ENCODE data around the gene SORCS3. TPM values are rescaled to one million over a fixed set of nuclear protein-coding genes. Genes with fewer than 3 reads are reported as not detected.

The SORCS3 gene
- total and polyA plus RNA-seq, 2 of the 4 experiments (the other 2 are of a cell fraction) = not detected

DNA sequence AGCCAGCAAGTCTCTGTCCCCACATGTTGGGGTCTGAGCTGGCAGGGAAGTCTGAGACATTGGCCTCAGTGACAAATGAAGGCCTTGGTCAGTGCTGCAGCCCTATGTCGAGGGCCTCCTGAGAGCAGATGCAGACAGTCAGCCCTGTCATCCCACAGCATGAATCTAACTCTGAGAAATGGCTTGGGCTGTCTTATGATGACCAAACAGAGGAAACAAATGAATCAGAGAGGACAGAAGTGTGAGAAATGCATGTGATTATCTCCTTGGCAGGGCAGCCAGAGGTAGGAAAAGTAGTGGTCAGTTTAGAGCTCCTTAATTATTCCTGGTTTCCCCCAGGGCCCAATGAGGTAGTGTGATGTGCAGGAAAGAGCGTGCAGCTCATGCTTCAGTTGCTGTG is 287.6 kb downstream of the SORCS3 start:
- in situ Hi-C loops (cut with MboI; ENCODE audit: low sequenced_read_pairs) = no loop called here
- DNase-seq = no peak

More for the DNA sequence above, 287.6 kb downstream of the SORCS3 start:
- H3K4ac ChIP-seq (ENCODE audit: low read depth, low read length) = no peak overlapping the region
- ChIA-PET POLR2A (ENCODE audit: unreplicated experiment) (no interaction called here), CTCF (no interaction called here)
- H3K14ac ChIP-seq (replicated peaks; ENCODE audit: low read depth, low read length) = no peak overlapping the region
- no peaks in the 10 kb centered on the region for H3K79me1 ChIP-seq (ENCODE audit: low read depth in 1 of 2, low read length in 2 of 2)
- H4K91ac ChIP-seq (ENCODE audit: insufficient read depth, low read depth, low read length) = no peak overlapping the region
- no peak overlapping the region for H3K4me3 ChIP-seq (ENCODE audit: insufficient read depth, low read depth, low read length)
- no peak overlapping the region for H2BK15ac ChIP-seq (ENCODE audit: low read depth, low read length)
- no peak overlapping the region for H3K4me2 ChIP-seq (ENCODE audit: low read depth, low read length)
- no peak for TF ChIP-seq BHLHE40 (IDR thresholded peaks at IDR 0.05; ENCODE audit: low read depth, low read length)
- no peak for TF ChIP-seq RFX5 (IDR thresholded peaks at IDR 0.05; ENCODE audit: low read depth, low read length)
- no peak for TF ChIP-seq CHD1 (IDR thresholded peaks at IDR 0.05; ENCODE audit: low read depth, low read length)
- no peak for TF ChIP-seq POLR2A (IDR thresholded peaks at IDR 0.05; ENCODE audit: low read depth, low read length)
- no peak for TF ChIP-seq ELK1 (IDR thresholded peaks at IDR 0.05; ENCODE audit: borderline replicate concordance, low read depth, low read length)
- no peak for TF ChIP-seq MXI1 (IDR thresholded peaks at IDR 0.05; ENCODE audit: borderline replicate concordance, low read depth, low read length)
- TF ChIP-seq, protein P1, sequence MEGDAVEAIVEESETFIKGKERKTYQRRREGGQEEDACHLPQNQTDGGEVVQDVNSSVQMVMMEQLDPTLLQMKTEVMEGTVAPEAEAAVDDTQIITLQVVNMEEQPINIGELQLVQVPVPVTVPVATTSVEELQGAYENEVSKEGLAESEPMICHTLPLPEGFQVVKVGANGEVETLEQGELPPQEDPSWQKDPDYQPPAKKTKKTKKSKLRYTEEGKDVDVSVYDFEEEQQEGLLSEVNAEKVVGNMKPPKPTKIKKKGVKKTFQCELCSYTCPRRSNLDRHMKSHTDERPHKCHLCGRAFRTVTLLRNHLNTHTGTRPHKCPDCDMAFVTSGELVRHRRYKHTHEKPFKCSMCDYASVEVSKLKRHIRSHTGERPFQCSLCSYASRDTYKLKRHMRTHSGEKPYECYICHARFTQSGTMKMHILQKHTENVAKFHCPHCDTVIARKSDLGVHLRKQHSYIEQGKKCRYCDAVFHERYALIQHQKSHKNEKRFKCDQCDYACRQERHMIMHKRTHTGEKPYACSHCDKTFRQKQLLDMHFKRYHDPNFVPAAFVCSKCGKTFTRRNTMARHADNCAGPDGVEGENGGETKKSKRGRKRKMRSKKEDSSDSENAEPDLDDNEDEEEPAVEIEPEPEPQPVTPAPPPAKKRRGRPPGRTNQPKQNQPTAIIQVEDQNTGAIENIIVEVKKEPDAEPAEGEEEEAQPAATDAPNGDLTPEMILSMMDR (conservative IDR thresholded peaks at IDR 0.05; ENCODE audit: low read depth, low read length) = no peak
- TF ChIP-seq MAFK (IDR thresholded peaks at IDR 0.05; ENCODE audit: low read depth, low read length) = no peak
- TF ChIP-seq RCOR1 (IDR thresholded peaks at IDR 0.05; ENCODE audit: insufficient replicate concordance, low read length) = no peak
- no peak for TF ChIP-seq CEBPB (IDR thresholded peaks at IDR 0.05; ENCODE audit: low read depth, low read length)
- TF ChIP-seq MAZ (IDR thresholded peaks at IDR 0.05; ENCODE audit: borderline replicate concordance, low read depth, low read length) = no peak
- no peak for TF ChIP-seq USF2 (IDR thresholded peaks at IDR 0.05; ENCODE audit: low read depth, low read length)
- TF ChIP-seq SMC3 (IDR thresholded peaks at IDR 0.05; ENCODE audit: low read depth, low read length) = no peak
- TF ChIP-seq FOS (IDR thresholded peaks at IDR 0.05; ENCODE audit: low read depth, low read length) = no peak
- no peak for TF ChIP-seq RAD21 (IDR thresholded peaks at IDR 0.05; ENCODE audit: low read length)
- no peak for TF ChIP-seq NFE2L2 (IDR thresholded peaks at IDR 0.05; ENCODE audit: low read depth, low read length)
- dilution Hi-C loops (cut with HindIII; ENCODE audit: low sequenced_read_pairs, unreplicated experiment) (no loop called here), intact Hi-C loops (cut with micrococcal nuclease) (no loop called here)
- no peak overlapping the region for H2BK120ac ChIP-seq (ENCODE audit: low read depth, low read length)
- no peak overlapping the region for H3K18ac ChIP-seq (ENCODE audit: low read depth, low read length)
- no peak overlapping the region for H3K56ac ChIP-seq (ENCODE audit: extremely low read depth, insufficient read depth, low read length)
- H4K8ac ChIP-seq (ENCODE audit: low read depth in 2 of 2, low read length in 2 of 2) = no peak overlapping the region
- no peak for ATAC-seq (ENCODE audit: low read depth)
- H3K36me3 ChIP-seq (ENCODE audit: control insufficient read depth, insufficient read depth, low read length) = no peaks in the 10 kb centered on the region
- no CpG with 5 or more reads among the region's 2 CpGs for WGBS, 2 experiments (ENCODE audit: extremely low coverage in 2 of 2, insufficient read length in 1 of 2)
- H3K9me1 ChIP-seq (ENCODE audit: insufficient read depth, low read length) = no peaks in the 10 kb centered on the region
- H2BK5ac ChIP-seq (ENCODE audit: low read depth, low read length, poor library complexity, severe bottlenecking) = no peak overlapping the region
- H4K20me1 ChIP-seq (ENCODE audit: insufficient read depth, low read length) = no peaks in the 10 kb centered on the region
- no peak overlapping the region for H3K27ac ChIP-seq (ENCODE audit: insufficient read depth, low read length)
- H2AK9ac ChIP-seq (replicated peaks; ENCODE audit: low read depth, low read length, poor library complexity) = no peak overlapping the region
- H3K27me3 ChIP-seq (ENCODE audit: control insufficient read depth, insufficient read depth, low read length) = no peaks in the 10 kb centered on the region
- no peak overlapping the region for H2AFZ ChIP-seq (replicated peaks; ENCODE audit: low read length, poor library complexity)
- no peak overlapping the region for H3K23ac ChIP-seq (ENCODE audit: low read depth, low read length)
- no peak overlapping the region for H3K9ac ChIP-seq (ENCODE audit: low read depth, low read length)
- H3K4me1 ChIP-seq (ENCODE audit: control insufficient read depth, insufficient read depth, low read length) = no peaks in the 10 kb centered on the region
- no TSS peak for BruUV-seq (replicated peaks)
- no peak overlapping the region for H4K5ac ChIP-seq (ENCODE audit: low read depth, low read length)
- no peak overlapping the region for H2BK20ac ChIP-seq (ENCODE audit: low read depth, low read length)
- H3K9me3 ChIP-seq (ENCODE audit: control insufficient read depth, insufficient read depth, low read length) = peaks cover 19% of the 10 kb centered on the region
- no peak overlapping the region for H2AK5ac ChIP-seq (ENCODE audit: low read depth, low read length)

Data from IMR-90 (cell line).